Spleen (tissue), 11 donors: ENCODE measurements around the gene PWP2. TPM values are rescaled to one million over a fixed set of nuclear protein-coding genes. Genes with fewer than 3 reads are reported as not detected.
A peak's percentile ranks its signal among the peaks of the same experiment; 100 is the strongest.

Experiments
- DNase-seq: peaks from one replicate; pipeline ENCODE4 v3.0.0-alpha.2; 2020
- H3K27ac ChIP-seq, 8 donors: fragments of 200-600 bp; sonication (generic) in 7 of 8; 1 replicate in 4 of 8; 2 replicates in 4 of 8; pipeline versions ENCODE4 v1.5.0 to v1.8.0; 2016 to 2021; ENCODE audit warnings: inconsistent platforms in 4 of 8, mild to moderate bottlenecking in 4 of 8, moderate library complexity in 1 of 8
- H3K27me3 ChIP-seq, 7 donors: fragments of 200-600 bp; sonication (generic) in 6 of 7; replicated peaks in 1 of 7; 1 replicate in 4 of 7; 2 replicates in 3 of 7; pipeline versions ENCODE4 v1.5.0 to v1.8.0; 2016 to 2021; ENCODE audit warnings: inconsistent platforms in 3 of 7, mild to moderate bottlenecking in 1 of 7
- H3K36me3 ChIP-seq, 6 donors: fragments of 200-600 bp; sonication (generic) in 5 of 6; 1 replicate in 4 of 6; 2 replicates in 2 of 6; pipeline versions ENCODE4 v1.5.0 to v1.8.0; 2016 to 2021; ENCODE audit warnings: inconsistent platforms in 2 of 6
- H3K4me1 ChIP-seq, 6 donors: fragments of 200-600 bp; sonication (generic) in 5 of 6; 1 replicate in 3 of 6; 2 replicates in 3 of 6; pipeline versions ENCODE4 v1.5.0 to v1.8.0; 2016 to 2021; ENCODE audit warnings: inconsistent platforms in 3 of 6
- H3K4me3 ChIP-seq, 8 donors: fragments of 200-600 bp; sonication (generic) in 7 of 8; 1 replicate in 4 of 8; 2 replicates in 4 of 8; pipeline versions ENCODE4 v1.5.0 to v1.8.0; 2016 to 2021; ENCODE audit warnings: inconsistent platforms in 4 of 8, mild to moderate bottlenecking in 4 of 8, moderate library complexity in 2 of 8
- H3K9me3 ChIP-seq, 8 donors: fragments of 200-600 bp; sonication (generic) in 7 of 8; 1 replicate in 4 of 8; 2 replicates in 4 of 8; pipeline versions ENCODE4 v1.5.0 to v1.8.0; 2016 to 2021; ENCODE audit warnings: inconsistent platforms in 4 of 8
- POLR2A ChIP-seq, 3 donors: fragments of 450-650 bp; IDR thresholded peaks; one replicate each; pipeline ENCODE4 v1.5.1; 2017; ENCODE audit warnings: antibody characterized with exemption in 3 of 3, mild to moderate bottlenecking in 1 of 3
- POLR2AphosphoS5 ChIP-seq, 3 donors: sonication (generic); formaldehyde crosslinking; IDR thresholded peaks; one replicate each; pipeline ENCODE4 v1.5.1; 2017; ENCODE audit warnings: antibody characterized with exemption in 3 of 3
- WGBS, 5 donors: extraction: QIAGEN DNeasy Blood & Tissue Kit in 3 of 5; methylation state at CpG; one replicate each; pipeline versions ENCODE4 v1.1.5 to v1.1.7; 2013 to 2018; 5-methylcytosine and 5-hydroxymethylcytosine counted together
- intact Hi-C: fragments of 100-400 bp; cut with DNase I; formaldehyde crosslinking; loops from one replicate; pipeline ENCODE4 v1.15.0; 2023; ENCODE audit warnings: low total_unique reads
- polyA plus RNA-seq, 3 donors: library from polyadenylated mRNA; stranded (reverse); fragments of 200-250 nt; gene quantifications; one replicate each; pipeline ENCODE4 v1.2.1, GENCODE V29; 2013
- total RNA-seq, 7 donors: library from RNA; depleted of rRNA in 3 of 7; stranded (reverse); fragments of >200 nt in 3 of 7; fragmentation: NEBNext Ultra II Directional in 4 of 7; extraction: Animal tissue kit (Norgen Biotek cat#: 25700) in 4 of 7; gene quantifications; one replicate each; pipeline versions ENCODE4 v1.1.0 to v1.2.1, GENCODE V29; 2016 to 2021
- TF ChIP-seq, protein P1 (sequence below), 11 experiments: fragments of 200-600 bp in 7 of 11; fragments of 450-650 bp in 4 of 11; sonication (generic) in 4 of 11; IDR thresholded peaks in 8 of 11; conservative IDR thresholded peaks in 3 of 11; 1 replicate in 7 of 11; 2 replicates in 4 of 11; pipeline versions ENCODE4 v1.4.0 to v1.8.0; 2016 to 2021; ENCODE audit warnings: antibody characterized with exemption in 11 of 11, inconsistent platforms in 4 of 11, mild to moderate bottlenecking in 1 of 11
- donor health status: healthy with polysubstance abuse.
- donor health status: DM: no; HTN: no; CAD: no; lungs with moderate emphysema.
- donor health status: DM: no; HTN: no; CAD: no.
- donor health status: Bipolar disorder and iron deficiency.
- donor health status: healthy.
- donor health status: DM: no; HTN: no; CAD: no.
- donor health status: DM: yes; HTN: yes; CAD: no.

The PWP2 gene
- total and polyA plus RNA-seq, 10 donors = 4.8 to 17.4 (median 10.8) TPM

DNA sequence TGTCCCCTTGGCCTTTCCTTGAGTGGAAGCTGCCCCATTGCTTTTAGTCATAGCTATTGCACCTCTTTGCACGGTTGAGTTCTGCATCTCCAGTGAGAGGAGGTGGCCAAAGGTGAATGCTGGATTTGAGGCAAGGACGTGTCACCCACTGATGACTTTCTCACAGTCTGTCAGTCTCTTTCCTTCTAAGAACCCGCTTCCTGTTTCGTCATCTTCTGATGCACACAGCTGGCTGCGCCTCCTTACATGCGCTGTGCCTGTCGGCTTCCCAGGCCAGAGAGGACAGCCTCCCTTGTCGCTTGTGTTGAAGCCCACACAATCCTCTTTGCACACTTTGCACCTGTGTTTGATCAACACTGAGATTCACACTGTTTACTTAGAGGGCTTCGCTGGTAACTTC lies 41.8 kb upstream of the PWP2 start:
- intact Hi-C loops = no loop called here

DNA sequence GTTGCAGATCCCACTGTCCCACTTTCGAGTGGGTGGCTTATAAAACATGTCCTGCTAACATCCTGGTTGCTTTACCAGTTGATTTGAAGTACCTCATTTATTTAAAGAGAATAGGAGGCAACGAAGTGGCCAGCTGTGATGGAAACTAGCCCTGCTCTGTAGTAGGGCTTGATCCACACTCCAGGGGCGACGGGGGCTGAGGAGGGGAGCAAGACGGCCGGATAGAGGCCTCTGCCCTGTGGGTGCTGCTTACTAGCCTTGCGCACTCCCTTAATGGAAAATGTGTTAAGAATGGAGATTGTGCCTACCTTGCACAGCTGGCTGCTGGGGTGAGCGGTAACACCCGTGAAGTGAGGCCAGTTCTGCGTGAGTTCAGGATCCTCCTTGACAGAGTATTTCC lies 41.1 kb upstream of the PWP2 start:
- peaks cover 4 to 34% (median 18%) of the 10 kb centered on the region in 6 donors for H3K4me1 ChIP-seq
- H3K27ac ChIP-seq = peak overlapping the region; percentile 55 to 83 (median 65)
- H3K27me3 ChIP-seq = no peaks in the 10 kb centered on the region
- intact Hi-C loops = no loop called here
- no peaks in the 10 kb centered on the region for H3K9me3 ChIP-seq
- H3K36me3 ChIP-seq = peaks cover 0 to 100% (median 48%) of the 10 kb centered on the region in 6 donors
- TF ChIP-seq POLR2AphosphoS5 (IDR thresholded peaks at IDR 0.05) = no peak
- TF ChIP-seq, protein P1, sequence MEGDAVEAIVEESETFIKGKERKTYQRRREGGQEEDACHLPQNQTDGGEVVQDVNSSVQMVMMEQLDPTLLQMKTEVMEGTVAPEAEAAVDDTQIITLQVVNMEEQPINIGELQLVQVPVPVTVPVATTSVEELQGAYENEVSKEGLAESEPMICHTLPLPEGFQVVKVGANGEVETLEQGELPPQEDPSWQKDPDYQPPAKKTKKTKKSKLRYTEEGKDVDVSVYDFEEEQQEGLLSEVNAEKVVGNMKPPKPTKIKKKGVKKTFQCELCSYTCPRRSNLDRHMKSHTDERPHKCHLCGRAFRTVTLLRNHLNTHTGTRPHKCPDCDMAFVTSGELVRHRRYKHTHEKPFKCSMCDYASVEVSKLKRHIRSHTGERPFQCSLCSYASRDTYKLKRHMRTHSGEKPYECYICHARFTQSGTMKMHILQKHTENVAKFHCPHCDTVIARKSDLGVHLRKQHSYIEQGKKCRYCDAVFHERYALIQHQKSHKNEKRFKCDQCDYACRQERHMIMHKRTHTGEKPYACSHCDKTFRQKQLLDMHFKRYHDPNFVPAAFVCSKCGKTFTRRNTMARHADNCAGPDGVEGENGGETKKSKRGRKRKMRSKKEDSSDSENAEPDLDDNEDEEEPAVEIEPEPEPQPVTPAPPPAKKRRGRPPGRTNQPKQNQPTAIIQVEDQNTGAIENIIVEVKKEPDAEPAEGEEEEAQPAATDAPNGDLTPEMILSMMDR (IDR thresholded peaks at IDR 0.05 in 8 of 11, conservative IDR thresholded peaks at IDR 0.05 in 3 of 11) = no peak
- TF ChIP-seq POLR2A (IDR thresholded peaks at IDR 0.05) = no peak
- no peak overlapping the region for H3K4me3 ChIP-seq
- 86 to 94% (median 88%) methylated on average over 10 of the region's 10 CpGs for WGBS, 5 donors
- no peak for DNase-seq

More for the DNA sequence above, 41.8 kb upstream of the PWP2 start:
- no peaks in the 10 kb centered on the region for H3K9me3 ChIP-seq
- peak; percentile 90 for DNase-seq
- H3K4me3 ChIP-seq = no peak overlapping the region
- no peaks in the 10 kb centered on the region for H3K27me3 ChIP-seq
- H3K4me1 ChIP-seq = peaks cover 4 to 34% (median 18%) of the 10 kb centered on the region in 6 donors
- H3K36me3 ChIP-seq = peaks cover 0 to 100% (median 45%) of the 10 kb centered on the region in 6 donors
- 26 to 44% (median 38%) methylated on average over 9 of the region's 9 CpGs for WGBS, 5 donors
- peak overlapping the region; percentile 55 to 83 (median 67) for H3K27ac ChIP-seq
- TF ChIP-seq POLR2A (IDR thresholded peaks at IDR 0.05) (no peak), POLR2AphosphoS5 (IDR thresholded peaks at IDR 0.05) (peak; percentile 36 to 89 (median 79))

DNA sequence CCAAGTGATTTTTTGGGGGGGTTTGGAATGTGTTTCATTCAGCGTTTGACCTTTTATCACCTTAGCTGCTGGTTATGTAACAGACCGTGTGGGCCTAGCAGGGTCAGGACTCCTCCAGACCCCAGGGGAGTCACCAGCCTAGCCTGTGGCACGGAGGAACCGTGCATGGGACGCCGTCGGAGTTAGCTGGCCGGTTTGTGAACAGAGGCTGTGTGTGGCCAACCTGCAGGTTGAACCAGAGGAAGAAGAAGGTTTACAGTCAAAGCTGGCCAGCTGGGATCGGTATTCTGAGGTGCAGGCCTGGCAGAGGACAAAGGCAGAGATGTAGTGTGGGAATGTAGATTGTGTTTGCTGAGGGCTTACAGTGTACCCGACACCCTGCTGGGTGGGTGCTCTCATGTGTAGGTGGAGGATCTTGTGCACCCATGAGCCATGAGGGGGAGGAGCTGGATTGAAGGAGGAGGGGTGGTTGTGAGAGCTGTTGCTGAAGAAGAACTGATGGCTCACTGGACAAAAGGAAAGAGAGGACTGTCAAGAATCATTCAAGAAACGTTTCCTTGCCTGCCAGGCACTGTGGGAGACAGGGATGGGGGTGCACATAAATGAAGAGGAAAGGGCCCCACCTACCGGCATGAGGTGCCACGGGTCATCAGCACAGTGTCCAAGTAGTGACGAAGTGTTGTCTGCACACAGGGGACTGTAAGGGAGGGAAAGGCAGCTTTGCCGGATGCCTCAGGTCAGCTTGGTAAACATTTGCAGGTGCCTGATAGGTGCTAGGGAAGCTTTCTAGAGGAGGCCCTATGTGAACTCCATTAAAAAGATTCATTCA lies 40.0 kb upstream of the PWP2 start:
- no peaks in the 10 kb centered on the region for H3K9me3 ChIP-seq
- H3K4me3 ChIP-seq = no peak overlapping the region
- H3K36me3 ChIP-seq = peaks cover 0 to 100% (median 53%) of the 10 kb centered on the region in 6 donors
- TF ChIP-seq POLR2A (IDR thresholded peaks at IDR 0.05) (no peak), POLR2AphosphoS5 (IDR thresholded peaks at IDR 0.05) (no peak)
- TF ChIP-seq, protein P1 (IDR thresholded peaks at IDR 0.05 in 8 of 11, conservative IDR thresholded peaks at IDR 0.05 in 3 of 11) = no peak
- WGBS, 5 donors = 83 to 91% (median 86%) methylated on average over 15 of the region's 15 CpGs
- DNase-seq = no peak
- intact Hi-C loops = no loop called here
- H3K27me3 ChIP-seq = no peaks in the 10 kb centered on the region
- H3K4me1 ChIP-seq = peaks cover 4 to 34% (median 18%) of the 10 kb centered on the region in 6 donors
- peak overlapping the region in 2 of 8 donors; percentile 36 to 78 for H3K27ac ChIP-seq

DNA sequence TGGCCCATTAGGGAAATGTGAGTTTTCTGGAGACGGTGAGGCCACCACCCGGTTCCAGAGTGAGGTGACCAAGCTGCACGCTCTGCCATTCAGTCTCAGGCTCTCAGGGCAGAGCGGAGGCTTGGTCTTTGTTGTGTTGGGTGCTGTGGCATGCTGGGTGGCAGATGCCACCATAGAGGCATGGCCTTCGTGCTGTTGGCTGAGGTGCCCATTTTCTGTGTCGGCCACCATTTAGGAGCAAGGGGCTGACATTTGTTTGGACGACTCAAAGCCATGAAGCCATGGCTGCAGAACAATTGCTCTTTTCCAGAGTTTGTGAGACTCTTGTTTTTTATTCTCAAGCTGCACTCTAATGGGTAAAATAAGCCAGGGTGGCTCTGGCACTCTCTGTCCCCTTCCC lies 36.8 kb upstream of the PWP2 start:
- TF ChIP-seq POLR2A (IDR thresholded peaks at IDR 0.05) (no peak), POLR2AphosphoS5 (IDR thresholded peaks at IDR 0.05) (no peak)
- TF ChIP-seq, protein P1 (IDR thresholded peaks at IDR 0.05 in 8 of 11, conservative IDR thresholded peaks at IDR 0.05 in 3 of 11) = no peak
- H3K36me3 ChIP-seq = peaks cover 0 to 100% (median 60%) of the 10 kb centered on the region in 6 donors
- H3K4me3 ChIP-seq = no peak overlapping the region
- no peak for DNase-seq
- no peaks in the 10 kb centered on the region for H3K9me3 ChIP-seq
- H3K27ac ChIP-seq = no peak overlapping the region
- H3K27me3 ChIP-seq = no peaks in the 10 kb centered on the region
- intact Hi-C loops = no loop called here
- peaks cover 0 to 27% (median 10%) of the 10 kb centered on the region in 6 donors for H3K4me1 ChIP-seq
- 94 to 98% (median 96%) methylated on average over 7 of the region's 7 CpGs for whole genome bisulfite sequencing, 5 donors
